AG09309 (cell line): Measurements from ENCODE around the gene LRP2.
"Not testable (repeated sequence)": the region's sequence is repeated elsewhere in the genome, so short reads cannot be mapped to it uniquely, and the experiment has no call there.

Experiments
- DNase-seq: peaks from one replicate; pipeline ENCODE4 v3.0.0-alpha.2; 2010; ENCODE audit warnings: low read depth
- H3K4me3 ChIP-seq: 2 replicates; pipeline ENCODE4 v1.5.1; 2011; ENCODE audit warnings: mild to moderate bottlenecking, low read depth, low read length, moderate library complexity; ENCODE audit not compliant: control insufficient read depth
- TF ChIP-seq, protein P1 (sequence below): IDR thresholded peaks from 2 replicates; pipeline ENCODE4 v1.5.1; 2011; ENCODE audit warnings: mild to moderate bottlenecking, low read depth, low read length, inconsistent platforms; ENCODE audit not compliant: insufficient read depth, control insufficient read depth; ENCODE audit errors: missing control alignments

Gene LRP2

DNA sequence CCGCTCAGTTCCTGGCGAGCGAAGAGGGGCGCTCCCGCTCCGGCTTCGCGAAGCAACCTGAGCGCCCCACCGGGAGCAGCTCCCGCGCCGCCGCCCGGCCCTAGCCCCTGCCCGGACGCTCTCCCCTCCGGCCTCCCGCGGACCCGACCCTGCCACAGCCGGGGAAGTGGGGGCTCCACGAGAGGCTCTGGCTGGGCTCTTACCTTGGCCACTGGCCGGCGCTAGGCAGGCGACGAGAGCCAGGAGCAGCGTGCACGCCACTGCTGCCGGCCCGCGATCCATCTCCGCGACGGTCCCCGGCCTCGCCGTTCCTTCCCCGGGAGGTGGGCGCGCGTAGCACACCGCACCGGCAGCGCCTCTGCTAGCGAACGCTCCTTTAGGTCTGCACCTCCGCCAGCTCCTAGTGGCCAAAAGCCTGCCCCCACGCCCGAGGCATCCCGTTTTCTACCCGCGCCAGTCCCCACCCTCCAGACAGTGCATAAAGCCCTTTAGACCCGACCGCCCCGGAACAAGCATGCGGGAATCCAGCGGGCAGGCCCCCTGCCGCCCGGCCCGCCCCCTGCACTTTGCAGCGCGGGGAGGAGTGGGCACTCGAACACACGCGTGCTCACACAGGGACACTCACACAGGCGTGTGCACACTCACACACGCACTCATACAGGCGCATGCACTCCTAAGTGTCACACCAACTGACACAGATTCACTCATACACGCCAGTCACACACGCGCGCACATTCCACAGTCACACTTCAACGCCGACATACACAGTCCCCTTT is at the start of gene LRP2:
Gene LRP2 (minus strand): TSS at position 417 of the 776 bp plus-strand sequence. CDS start 135 bp downstream, at position 282.
- DNase-seq = no peak
- H3K4me3 ChIP-seq = peak within 1 kb of the TSS; percentile 14
- TF ChIP-seq, protein P1, sequence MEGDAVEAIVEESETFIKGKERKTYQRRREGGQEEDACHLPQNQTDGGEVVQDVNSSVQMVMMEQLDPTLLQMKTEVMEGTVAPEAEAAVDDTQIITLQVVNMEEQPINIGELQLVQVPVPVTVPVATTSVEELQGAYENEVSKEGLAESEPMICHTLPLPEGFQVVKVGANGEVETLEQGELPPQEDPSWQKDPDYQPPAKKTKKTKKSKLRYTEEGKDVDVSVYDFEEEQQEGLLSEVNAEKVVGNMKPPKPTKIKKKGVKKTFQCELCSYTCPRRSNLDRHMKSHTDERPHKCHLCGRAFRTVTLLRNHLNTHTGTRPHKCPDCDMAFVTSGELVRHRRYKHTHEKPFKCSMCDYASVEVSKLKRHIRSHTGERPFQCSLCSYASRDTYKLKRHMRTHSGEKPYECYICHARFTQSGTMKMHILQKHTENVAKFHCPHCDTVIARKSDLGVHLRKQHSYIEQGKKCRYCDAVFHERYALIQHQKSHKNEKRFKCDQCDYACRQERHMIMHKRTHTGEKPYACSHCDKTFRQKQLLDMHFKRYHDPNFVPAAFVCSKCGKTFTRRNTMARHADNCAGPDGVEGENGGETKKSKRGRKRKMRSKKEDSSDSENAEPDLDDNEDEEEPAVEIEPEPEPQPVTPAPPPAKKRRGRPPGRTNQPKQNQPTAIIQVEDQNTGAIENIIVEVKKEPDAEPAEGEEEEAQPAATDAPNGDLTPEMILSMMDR = no peak

DNA sequence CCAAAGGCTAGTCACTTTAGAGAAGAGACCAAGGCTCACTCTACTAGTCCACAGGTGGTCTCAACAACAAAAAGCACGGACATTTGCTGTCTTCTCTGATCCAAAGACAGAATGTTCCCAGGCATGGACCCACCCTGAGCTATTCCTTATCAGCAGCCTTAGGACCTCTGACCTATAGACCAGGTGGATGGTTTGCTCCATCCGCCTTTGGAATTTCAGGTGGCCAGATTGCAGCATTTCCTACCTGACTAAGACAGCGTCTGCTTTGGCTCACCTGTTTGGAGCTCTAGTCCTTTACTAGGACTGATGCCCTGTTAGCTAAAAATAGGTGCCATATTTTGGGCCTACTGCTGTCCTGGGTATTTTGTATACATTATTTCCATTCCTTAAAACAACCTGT is 44.6 kb upstream of the LRP2 start:
- DNase-seq = no peak
- no peak overlapping the region for H3K4me3 ChIP-seq
- TF ChIP-seq, protein P1 = no peak

DNA sequence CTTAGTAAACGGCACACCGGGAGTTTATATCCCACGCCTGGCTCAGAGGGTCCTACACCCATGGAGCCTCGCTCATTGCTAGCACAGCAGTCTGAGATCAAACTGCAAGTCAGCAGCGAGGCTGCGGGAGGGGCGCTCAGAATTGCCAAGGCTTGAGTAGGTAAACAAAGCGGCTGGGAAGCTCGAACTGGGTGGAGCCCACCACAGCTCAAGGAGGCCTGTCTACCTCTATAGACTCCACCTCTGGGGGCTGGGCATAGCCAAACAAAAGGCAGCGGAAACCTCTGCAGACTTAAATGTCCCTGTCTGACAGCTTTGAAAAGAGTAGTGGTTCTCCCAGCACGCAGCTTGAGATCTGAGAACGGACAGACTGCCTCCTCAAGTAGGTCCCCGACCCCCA is 37.2 kb upstream of the LRP2 start:
- not testable (repeated sequence) for H3K4me3 ChIP-seq, DNase-seq

DNA sequence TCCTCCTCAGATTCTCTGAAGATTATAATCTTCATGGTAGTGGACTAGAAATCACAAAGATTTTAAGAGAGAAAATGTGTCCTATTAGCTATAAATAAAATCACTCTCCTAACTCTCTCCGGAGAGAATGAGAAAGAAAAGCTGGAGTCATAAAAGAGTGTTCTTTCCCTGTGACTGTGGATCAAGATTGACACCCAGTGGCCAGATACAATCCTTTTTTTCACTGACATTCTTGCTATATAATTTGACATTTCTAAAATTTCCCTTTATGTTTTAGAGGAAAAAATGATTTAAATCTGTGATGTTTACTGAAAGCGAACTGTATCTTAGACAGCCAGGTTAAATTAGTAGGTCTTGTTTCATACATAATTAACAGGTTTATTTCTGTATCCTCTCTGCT is 35.4 kb upstream of the LRP2 start:
- TF ChIP-seq, protein P1 = peak; percentile 7
- no peak overlapping the region for H3K4me3 ChIP-seq
- DNase-seq = no peak

DNA sequence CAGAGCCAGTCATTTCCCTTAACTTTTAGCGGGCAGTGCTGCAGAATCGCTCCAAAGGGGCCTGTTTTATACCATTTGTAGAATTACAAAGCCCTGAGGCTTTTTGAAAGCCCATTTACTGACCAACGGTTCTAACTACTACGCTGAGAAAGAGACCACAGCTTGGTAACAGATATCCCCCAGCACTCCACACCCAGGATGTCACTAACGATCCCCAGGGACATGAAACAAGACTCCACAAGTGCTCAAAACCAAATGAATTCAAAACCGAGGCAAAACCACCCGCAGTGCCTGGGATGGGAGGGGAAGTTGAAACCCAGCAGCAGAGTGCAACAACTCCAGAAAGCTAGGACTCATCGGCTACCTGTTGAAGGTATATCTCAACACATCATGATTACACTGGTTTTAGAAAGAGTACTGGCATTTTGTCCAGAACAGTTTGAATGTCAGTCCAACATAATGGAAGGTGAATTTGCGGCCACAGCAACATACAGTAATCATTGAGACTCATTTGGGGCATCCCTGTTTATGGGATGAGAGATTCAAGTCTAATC is 33.6 kb upstream of the LRP2 start:
- no peak for DNase-seq
- TF ChIP-seq, protein P1 = no peak
- no peak overlapping the region for H3K4me3 ChIP-seq

DNA sequence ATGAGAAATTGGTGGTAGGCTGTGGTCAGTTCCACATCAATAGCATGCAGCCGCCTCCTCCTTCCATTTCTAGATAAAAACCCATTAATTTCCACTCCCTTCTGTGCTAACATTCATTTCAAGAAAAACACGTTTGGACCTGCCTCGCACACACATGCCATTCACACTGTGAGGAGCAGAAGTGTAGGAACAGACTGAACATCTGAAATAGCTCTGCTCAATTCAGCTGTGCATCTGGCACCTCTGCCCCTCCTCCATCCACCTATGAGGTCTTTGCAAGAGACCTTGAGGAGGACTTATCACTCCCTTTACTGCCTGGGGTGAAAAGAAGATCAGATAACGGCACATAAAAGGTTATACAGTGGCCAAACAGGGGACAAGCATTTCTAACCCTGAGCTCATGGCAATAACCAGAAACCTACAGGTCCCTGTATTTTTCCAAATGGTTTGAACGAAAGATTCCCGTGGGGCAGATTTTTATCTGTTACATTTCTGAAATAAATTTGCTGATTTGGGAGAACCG is 30.8 kb upstream of the LRP2 start:
- no peak for DNase-seq
- TF ChIP-seq, protein P1 = no peak

DNA sequence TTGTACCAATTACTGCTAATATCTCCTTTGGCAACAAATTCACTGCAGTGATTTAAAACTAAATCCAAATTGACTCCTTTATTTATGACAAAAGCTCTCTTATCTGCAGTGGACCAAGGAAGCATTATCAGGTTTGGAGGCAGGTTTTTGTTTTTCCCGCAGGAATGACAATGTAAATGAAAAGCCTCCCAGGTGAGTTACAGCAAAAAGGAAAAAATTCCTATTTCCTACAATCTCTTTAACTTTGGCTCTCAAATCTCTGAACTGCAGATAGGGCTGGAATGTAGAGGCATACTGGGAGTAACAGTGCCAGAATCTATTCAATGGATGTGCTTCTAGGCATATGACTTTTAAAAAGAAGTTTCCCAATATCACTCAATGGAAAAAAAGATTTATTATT is 28.9 kb upstream of the LRP2 start:
- H3K4me3 ChIP-seq = no peak overlapping the region
- no peak for DNase-seq
- TF ChIP-seq, protein P1 = no peak

More for the DNA sequence above, 30.8 kb upstream of the LRP2 start:
- H3K4me3 ChIP-seq = no peak overlapping the region
